ENCODE data around the gene ALPL.

DNA sequence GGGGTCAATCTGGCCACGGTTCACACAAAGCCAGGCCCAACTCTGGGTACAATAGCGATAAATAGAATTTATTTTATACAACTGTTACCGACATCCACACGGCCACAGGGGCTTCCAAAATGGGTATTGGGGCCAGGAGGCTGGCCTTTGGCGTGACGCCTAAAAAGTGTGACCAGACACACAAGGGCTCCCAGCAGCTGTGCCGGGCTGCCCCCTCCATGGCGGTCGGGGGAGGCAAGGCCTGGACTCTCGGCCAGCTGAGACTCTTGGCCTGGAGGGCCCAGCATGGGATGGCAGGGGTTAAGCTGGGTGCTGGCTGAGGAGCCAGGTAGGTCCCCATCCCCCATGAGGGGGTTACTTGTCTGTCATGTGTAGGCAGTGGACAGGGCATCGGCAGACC lies 87.0 kb downstream of the ALPL start:
- TF ChIP-seq, protein P1, sequence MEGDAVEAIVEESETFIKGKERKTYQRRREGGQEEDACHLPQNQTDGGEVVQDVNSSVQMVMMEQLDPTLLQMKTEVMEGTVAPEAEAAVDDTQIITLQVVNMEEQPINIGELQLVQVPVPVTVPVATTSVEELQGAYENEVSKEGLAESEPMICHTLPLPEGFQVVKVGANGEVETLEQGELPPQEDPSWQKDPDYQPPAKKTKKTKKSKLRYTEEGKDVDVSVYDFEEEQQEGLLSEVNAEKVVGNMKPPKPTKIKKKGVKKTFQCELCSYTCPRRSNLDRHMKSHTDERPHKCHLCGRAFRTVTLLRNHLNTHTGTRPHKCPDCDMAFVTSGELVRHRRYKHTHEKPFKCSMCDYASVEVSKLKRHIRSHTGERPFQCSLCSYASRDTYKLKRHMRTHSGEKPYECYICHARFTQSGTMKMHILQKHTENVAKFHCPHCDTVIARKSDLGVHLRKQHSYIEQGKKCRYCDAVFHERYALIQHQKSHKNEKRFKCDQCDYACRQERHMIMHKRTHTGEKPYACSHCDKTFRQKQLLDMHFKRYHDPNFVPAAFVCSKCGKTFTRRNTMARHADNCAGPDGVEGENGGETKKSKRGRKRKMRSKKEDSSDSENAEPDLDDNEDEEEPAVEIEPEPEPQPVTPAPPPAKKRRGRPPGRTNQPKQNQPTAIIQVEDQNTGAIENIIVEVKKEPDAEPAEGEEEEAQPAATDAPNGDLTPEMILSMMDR (IDR thresholded peaks at IDR 0.05; ENCODE audit: insufficient read depth, low read length, poor library complexity, severe bottlenecking), result no peak
- TF ChIP-seq EZH2phosphoT487 (conservative IDR thresholded peaks at IDR 0.05; ENCODE audit: low read length), result no peak
